Keratinocyte (primary cell): ENCODE data around the gene RPUSD3.

Source experiments
- CTCF ChIP-seq, 3 experiments: IDR thresholded peaks in 1 of 3; conservative IDR thresholded peaks in 1 of 3; optimal IDR thresholded peaks in 1 of 3; 2 replicates in 2 of 3; 3 replicates in 1 of 3; pipeline versions ENCODE3 to v1.5.1; 2011; ENCODE audit warnings: low read length in 3 of 3, mild to moderate bottlenecking in 3 of 3, moderate library complexity in 2 of 3, control low read depth in 1 of 3, inconsistent platforms in 1 of 3; ENCODE audit not compliant: insufficient read depth in 2 of 3; ENCODE audit errors: extremely low read depth in 1 of 3
- EZH2 ChIP-seq: IDR thresholded peaks from one replicate; pipeline ENCODE4 v1.6.1; 2012; ENCODE audit warnings: inconsistent platforms, mild to moderate bottlenecking, low read length, moderate library complexity

- no peak for TF ChIP-seq CTCF (optimal IDR thresholded peaks at IDR 0.05 in 1 of 3, IDR thresholded peaks at IDR 0.05 in 1 of 3, conservative IDR thresholded peaks at IDR 0.05 in 1 of 3; ENCODE audit: extremely low read depth in 1 of 3, insufficient read depth in 2 of 3, low read length in 3 of 3)
- no peak for TF ChIP-seq EZH2
These were observed 2.4 kb upstream of the RPUSD3 start for GRCh38 chr3:9846231-9846630.
